Testis (tissue), 2 donors: ENCODE data around the gene AGBL1.

ENCODE experiments used
- CTCF ChIP-seq, 3 experiments: fragments of 450-650 bp in 2 of 3; fragments of 200-600 bp in 1 of 3; sonication (generic) in 1 of 3; IDR thresholded peaks; one replicate each; pipeline ENCODE4 v1.5.1; 2016 to 2019; ENCODE audit warnings: antibody characterized with exemption in 3 of 3, mild to moderate bottlenecking in 2 of 3, moderate library complexity in 1 of 3
- POLR2A ChIP-seq: fragments of 450-650 bp; IDR thresholded peaks from one replicate; pipeline ENCODE4 v1.6.1; 2017; ENCODE audit warnings: antibody characterized with exemption, mild to moderate bottlenecking, moderate library complexity

- TF ChIP-seq CTCF (IDR thresholded peaks at IDR 0.05) (no peak), POLR2A (no peak)
Measured at GRCh38 chr15:86706813-86707212, 627.1 kb downstream of the AGBL1 start.
